HCT116 (cell line): Measurements from ENCODE around the gene DPH2.

Experiments
- CTCF ChIP-seq, 3 experiments: fragments of 200-600 bp in 1 of 3; sonication (generic) in 1 of 3; IDR thresholded peaks in 2 of 3; conservative IDR thresholded peaks in 1 of 3; 2 replicates each; pipeline ENCODE4 v1.5.1; 2012 to 2017; ENCODE audit warnings: low read depth in 2 of 3, low read length in 2 of 3, antibody characterized with exemption in 1 of 3, borderline replicate concordance in 1 of 3, control low read depth in 1 of 3, mild to moderate bottlenecking in 1 of 3, mixed read lengths in 1 of 3, mixed run types in 1 of 3, moderate library complexity in 1 of 3; ENCODE audit not compliant: insufficient read depth in 1 of 3
- EGR1 ChIP-seq: IDR thresholded peaks from 2 replicates; pipeline ENCODE4 v1.6.1; 2012; ENCODE audit warnings: low read depth
- EZH2 ChIP-seq: fragments of 200-600 bp; sonication (generic); IDR thresholded peaks from 2 replicates; pipeline ENCODE4 v1.6.1; 2017; ENCODE audit warnings: antibody characterized with exemption, mixed run types
- POLR2AphosphoS5 ChIP-seq: IDR thresholded peaks from 2 replicates; pipeline ENCODE4 v1.6.1; 2011; ENCODE audit warnings: mild to moderate bottlenecking, low read depth, low read length, moderate library complexity
- RAD21 ChIP-seq: IDR thresholded peaks from 2 replicates; pipeline ENCODE4 v1.6.1; 2012; ENCODE audit warnings: low read depth, mild to moderate bottlenecking
- TCF7L2 ChIP-seq: IDR thresholded peaks from 2 replicates; pipeline ENCODE4 v1.7.0; 2011; ENCODE audit warnings: borderline replicate concordance, inconsistent platforms; ENCODE audit not compliant: insufficient read depth, insufficient read length; ENCODE audit errors: extremely low read depth

DNA sequence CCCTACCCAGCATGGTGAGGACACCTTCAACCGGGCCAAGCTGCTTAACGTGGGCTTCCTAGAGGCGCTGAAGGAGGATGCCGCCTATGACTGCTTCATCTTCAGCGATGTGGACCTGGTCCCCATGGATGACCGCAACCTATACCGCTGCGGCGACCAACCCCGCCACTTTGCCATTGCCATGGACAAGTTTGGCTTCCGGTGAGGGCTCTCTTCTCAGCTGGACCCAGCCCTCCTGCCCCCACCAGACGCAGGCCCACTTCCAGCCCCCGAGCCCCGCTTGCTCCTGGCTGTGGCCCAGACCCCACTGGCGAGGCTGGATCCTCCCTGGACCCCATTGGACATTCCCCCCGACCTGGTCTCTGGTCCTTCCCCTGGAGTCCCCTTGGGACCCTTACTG lies 15.0 kb downstream of the DPH2 start:
- TF ChIP-seq CTCF (IDR thresholded peaks at IDR 0.05 in 2 of 3, conservative IDR thresholded peaks at IDR 0.05 in 1 of 3; ENCODE audit: borderline replicate concordance in 1 of 3, insufficient read depth in 1 of 3, low read depth in 2 of 3, low read length in 2 of 3) (no peak), EZH2 (no peak), EGR1 (no peak), TCF7L2 (no peak), RAD21 (no peak), POLR2AphosphoS5 (no peak)
